Ishikawa (cell line): Measurements from ENCODE around the gene PPP3R2.

ENCODE experiments used
- CEBPB ChIP-seq: IDR thresholded peaks from 2 replicates; pipeline ENCODE4 v1.6.1; 2012
- CREB1 ChIP-seq: IDR thresholded peaks from 2 replicates; pipeline ENCODE4 v1.6.1; 2012; ENCODE audit warnings: low read depth
- EGR1 ChIP-seq: IDR thresholded peaks from 2 replicates; pipeline ENCODE4 v1.6.1; 2012
- EP300 ChIP-seq: IDR thresholded peaks from 2 replicates; pipeline ENCODE4 v1.6.1; 2012; ENCODE audit warnings: borderline replicate concordance
- FOXM1 ChIP-seq: IDR thresholded peaks from 2 replicates; pipeline ENCODE4 v1.6.1; 2012; ENCODE audit warnings: low read depth, borderline replicate concordance
- NFIC ChIP-seq: IDR thresholded peaks from 2 replicates; pipeline ENCODE4 v1.6.1; 2012
- RAD21 ChIP-seq: IDR thresholded peaks from 2 replicates; pipeline ENCODE4 v1.6.1; 2012; ENCODE audit warnings: low read depth
- TAF1 ChIP-seq: IDR thresholded peaks from 2 replicates; pipeline ENCODE4 v1.6.1; 2012; ENCODE audit warnings: low read depth, mild to moderate bottlenecking
- TCF12 ChIP-seq: IDR thresholded peaks from 2 replicates; pipeline ENCODE4 v1.6.1; 2012; ENCODE audit warnings: low read depth
- TEAD4 ChIP-seq: IDR thresholded peaks from 2 replicates; pipeline ENCODE4 v1.6.1; 2012
- YY1 ChIP-seq: IDR thresholded peaks from 2 replicates; pipeline ENCODE4 v1.6.1; 2012; ENCODE audit warnings: low read depth
- ZBTB7A ChIP-seq: IDR thresholded peaks from 2 replicates; pipeline ENCODE4 v1.6.1; 2012; ENCODE audit warnings: low read depth
- TF ChIP-seq, protein P1 (sequence below): IDR thresholded peaks from 2 replicates; pipeline ENCODE4 v1.6.1; 2012; ENCODE audit warnings: low read depth, mild to moderate bottlenecking
- TF ChIP-seq, protein P2 (sequence below): IDR thresholded peaks from 2 replicates; pipeline ENCODE4 v1.6.1; 2012
- TF ChIP-seq, protein P3 (sequence below): IDR thresholded peaks from 2 replicates; pipeline ENCODE4 v1.6.1; 2012

Gene PPP3R2

GRCh38 chr9:101635473-101635872, 40.7 kb upstream of the PPP3R2 start:
- TF ChIP-seq EGR1 (no peak), TAF1 (no peak), TEAD4 (no peak), EP300 (no peak), NFIC (no peak), YY1 (no peak), TCF12 (no peak), FOXM1 (no peak), CEBPB (no peak), RAD21 (no peak), CREB1 (no peak), ZBTB7A (no peak)
- TF ChIP-seq, protein P1, sequence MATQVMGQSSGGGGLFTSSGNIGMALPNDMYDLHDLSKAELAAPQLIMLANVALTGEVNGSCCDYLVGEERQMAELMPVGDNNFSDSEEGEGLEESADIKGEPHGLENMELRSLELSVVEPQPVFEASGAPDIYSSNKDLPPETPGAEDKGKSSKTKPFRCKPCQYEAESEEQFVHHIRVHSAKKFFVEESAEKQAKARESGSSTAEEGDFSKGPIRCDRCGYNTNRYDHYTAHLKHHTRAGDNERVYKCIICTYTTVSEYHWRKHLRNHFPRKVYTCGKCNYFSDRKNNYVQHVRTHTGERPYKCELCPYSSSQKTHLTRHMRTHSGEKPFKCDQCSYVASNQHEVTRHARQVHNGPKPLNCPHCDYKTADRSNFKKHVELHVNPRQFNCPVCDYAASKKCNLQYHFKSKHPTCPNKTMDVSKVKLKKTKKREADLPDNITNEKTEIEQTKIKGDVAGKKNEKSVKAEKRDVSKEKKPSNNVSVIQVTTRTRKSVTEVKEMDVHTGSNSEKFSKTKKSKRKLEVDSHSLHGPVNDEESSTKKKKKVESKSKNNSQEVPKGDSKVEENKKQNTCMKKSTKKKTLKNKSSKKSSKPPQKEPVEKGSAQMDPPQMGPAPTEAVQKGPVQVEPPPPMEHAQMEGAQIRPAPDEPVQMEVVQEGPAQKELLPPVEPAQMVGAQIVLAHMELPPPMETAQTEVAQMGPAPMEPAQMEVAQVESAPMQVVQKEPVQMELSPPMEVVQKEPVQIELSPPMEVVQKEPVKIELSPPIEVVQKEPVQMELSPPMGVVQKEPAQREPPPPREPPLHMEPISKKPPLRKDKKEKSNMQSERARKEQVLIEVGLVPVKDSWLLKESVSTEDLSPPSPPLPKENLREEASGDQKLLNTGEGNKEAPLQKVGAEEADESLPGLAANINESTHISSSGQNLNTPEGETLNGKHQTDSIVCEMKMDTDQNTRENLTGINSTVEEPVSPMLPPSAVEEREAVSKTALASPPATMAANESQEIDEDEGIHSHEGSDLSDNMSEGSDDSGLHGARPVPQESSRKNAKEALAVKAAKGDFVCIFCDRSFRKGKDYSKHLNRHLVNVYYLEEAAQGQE = no peak
- TF ChIP-seq, protein P2, sequence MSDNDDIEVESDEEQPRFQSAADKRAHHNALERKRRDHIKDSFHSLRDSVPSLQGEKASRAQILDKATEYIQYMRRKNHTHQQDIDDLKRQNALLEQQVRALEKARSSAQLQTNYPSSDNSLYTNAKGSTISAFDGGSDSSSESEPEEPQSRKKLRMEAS = no peak
- TF ChIP-seq, protein P3, sequence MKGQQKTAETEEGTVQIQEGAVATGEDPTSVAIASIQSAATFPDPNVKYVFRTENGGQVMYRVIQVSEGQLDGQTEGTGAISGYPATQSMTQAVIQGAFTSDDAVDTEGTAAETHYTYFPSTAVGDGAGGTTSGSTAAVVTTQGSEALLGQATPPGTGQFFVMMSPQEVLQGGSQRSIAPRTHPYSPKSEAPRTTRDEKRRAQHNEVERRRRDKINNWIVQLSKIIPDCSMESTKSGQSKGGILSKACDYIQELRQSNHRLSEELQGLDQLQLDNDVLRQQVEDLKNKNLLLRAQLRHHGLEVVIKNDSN = no peak

DNA sequence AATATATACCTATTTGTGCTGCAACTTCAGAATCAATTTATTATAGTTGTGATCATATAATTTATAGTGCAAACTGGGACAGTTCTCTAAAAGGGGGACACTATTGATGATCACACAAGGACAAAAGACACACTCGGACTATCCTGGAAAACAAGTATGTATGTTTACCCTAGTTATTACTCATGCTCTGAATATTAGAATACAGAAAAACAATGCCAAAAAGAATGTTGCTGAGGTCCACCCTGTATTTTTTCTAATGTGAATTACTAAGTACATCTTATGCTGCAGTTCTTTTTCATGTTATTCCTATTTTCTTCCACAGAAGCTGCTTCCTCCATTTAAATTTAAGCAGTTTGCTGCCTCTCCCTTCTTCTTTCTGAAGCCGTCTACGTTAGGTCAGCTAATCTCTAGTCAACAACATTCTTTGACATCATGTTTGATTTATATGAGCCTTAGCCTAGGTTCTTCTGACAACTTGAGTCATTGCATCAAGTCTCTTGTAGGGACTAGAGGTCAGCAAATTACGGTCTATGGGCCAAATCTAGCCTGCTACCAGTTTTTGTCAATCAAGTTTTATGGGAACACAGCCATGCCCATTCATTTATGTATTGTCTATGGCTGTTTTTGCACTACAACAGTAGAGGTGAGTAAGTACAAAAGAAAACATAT, 40.1 kb upstream of the PPP3R2 start:
- TF ChIP-seq, protein P3 = no peak
- no peak for TF ChIP-seq CEBPB

- TF ChIP-seq, protein P3 = no peak
- no peak for TF ChIP-seq TCF12
- no peak for TF ChIP-seq TAF1
- TF ChIP-seq, protein P2 = no peak
- TF ChIP-seq CEBPB = no peak
- no peak for TF ChIP-seq RAD21
Observed at GRCh38 chr9:101632611-101633010, 37.8 kb upstream of the PPP3R2 start.

DNA sequence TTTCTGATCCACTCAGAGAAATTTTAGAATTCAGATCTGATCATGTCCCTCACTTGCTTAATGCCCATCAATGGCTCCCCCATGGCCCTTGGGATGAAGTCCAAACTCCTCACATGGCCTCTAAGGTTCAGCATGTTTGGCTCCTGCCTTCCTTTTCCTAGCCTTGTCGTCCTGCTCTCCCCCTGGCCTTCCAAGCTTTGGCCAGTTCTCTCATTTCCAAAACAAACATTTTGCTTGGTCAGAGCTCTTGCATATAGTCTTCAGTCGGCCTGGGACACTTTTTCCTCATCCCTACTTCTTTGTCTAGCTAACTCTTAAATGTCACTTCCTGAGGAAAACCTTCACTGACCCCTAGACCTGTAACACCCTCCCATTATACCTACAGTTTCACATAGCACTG, 37.1 kb upstream of the PPP3R2 start:
- no peak for TF ChIP-seq CREB1
- no peak for TF ChIP-seq FOXM1
- TF ChIP-seq NFIC = no peak
- no peak for TF ChIP-seq CEBPB
- no peak for TF ChIP-seq YY1
- TF ChIP-seq ZBTB7A = no peak
- TF ChIP-seq, protein P1 = no peak
- TF ChIP-seq TAF1 = no peak
- TF ChIP-seq TEAD4 = no peak
- no peak for TF ChIP-seq EP300

- no peak for TF ChIP-seq NFIC
Observed at GRCh38 chr9:101629636-101630035, 34.9 kb upstream of the PPP3R2 start.

DNA sequence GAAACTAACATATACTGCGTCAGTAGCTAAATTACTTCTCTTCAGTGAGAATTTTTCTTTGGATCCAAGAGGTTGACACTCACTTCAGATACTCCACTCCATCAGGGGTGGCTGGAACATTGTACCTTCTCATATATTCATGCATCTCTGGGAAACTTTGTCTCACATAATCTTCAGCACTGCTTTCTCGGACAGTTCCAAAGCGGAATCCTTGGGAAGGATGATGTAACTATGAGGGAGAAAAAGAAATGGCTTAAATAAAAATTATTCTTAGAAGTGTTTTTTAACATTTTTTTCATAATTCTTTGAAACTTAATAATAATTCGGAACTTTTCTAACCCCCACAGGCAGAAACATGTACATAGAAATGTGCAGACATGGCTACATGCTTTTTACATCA, 33.4 kb upstream of the PPP3R2 start:
- TF ChIP-seq CREB1 (no peak), ZBTB7A (no peak), EP300 (no peak), TAF1 (no peak), EGR1 (no peak), FOXM1 (no peak), CEBPB (peak; percentile 51; the same call in 1 of the 2 replicates)
- TF ChIP-seq, protein P1 = peak; percentile 85
- TF ChIP-seq, protein P2 = no peak
